Activated T-cell treated with anti-CD3 and anti-CD28 coated beads, Interleukin-2, amount 50 U/mL, for 48 hours (primary cell): ENCODE data around the gene MXRA8.

Source experiments
- DNase-seq, 2 experiments: peaks; one replicate each; pipeline ENCODE4 v3.0.0-alpha.2; 2020

The MXRA8 gene

GRCh38 chr1:1365875-1366698 lies 7.7 kb upstream of the MXRA8 start:
- DNase-seq, result no peak

- no peak for DNase-seq
Measured at GRCh38 chr1:1364266-1364665, 5.9 kb upstream of the MXRA8 start.

- no peak for DNase-seq
Measured at GRCh38 chr1:1361982-1362423, 3.6 kb upstream of the MXRA8 start.

GRCh38 chr1:1361233-1361981 lies 3.1 kb upstream of the MXRA8 start:
- DNase-seq, result no peak

GRCh38 chr1:1360506-1361169 lies 2.3 kb upstream of the MXRA8 start:
- DNase-seq, result no peak

- DNase-seq, result no peak
Measured at GRCh38 chr1:1359664-1360468, 1.5 kb upstream of the MXRA8 start.

GRCh38 chr1:1359308-1359663 lies 931 bp upstream of the MXRA8 start:
- DNase-seq, result no peak

GRCh38 chr1:1357871-1358432 lies 403 bp downstream of the MXRA8 start:
- no peak for DNase-seq

GRCh38 chr1:1356796-1357401 lies 1.5 kb downstream of the MXRA8 start:
- DNase-seq, result no peak

- DNase-seq, result no peak
Measured at GRCh38 chr1:1356166-1356795, 2.1 kb downstream of the MXRA8 start.

GRCh38 chr1:1355416-1355815 lies 2.9 kb downstream of the MXRA8 start:
- DNase-seq, result peak in 1 of 2 experiments; percentile 57

GRCh38 chr1:1354271-1355247 lies 3.8 kb downstream of the MXRA8 start:
- DNase-seq, result no peak

GRCh38 chr1:1353389-1354151 lies 4.8 kb downstream of the MXRA8 start:
- DNase-seq, result no peak

GRCh38 chr1:1352786-1353388 lies 5.5 kb downstream of the MXRA8 start:
- no peak for DNase-seq

GRCh38 chr1:1351511-1352427 lies 6.6 kb downstream of the MXRA8 start:
- DNase-seq, result no peak

- DNase-seq, result peak; percentile 71 to 77
Measured at GRCh38 chr1:1349256-1350012, 8.9 kb downstream of the MXRA8 start, which contains the start of gene DVL1. Gene DVL1, minus strand, starts transcription at chr1:1349418. Its CDS starts 353 bp downstream, at chr1:1349065.
